Osteoblast (primary cell): Measurements from ENCODE around the gene LITAFD. TPM values are rescaled to one million over a fixed set of nuclear protein-coding genes. Genes with fewer than 3 reads are reported as not detected.

Experiments
- DNase-seq: peaks from one replicate; pipeline ENCODE4 v3.0.0; 2011; ENCODE audit warnings: low spot score, mixed read lengths; ENCODE audit not compliant: insufficient read length; ENCODE audit errors: missing footprints
- H2AFZ ChIP-seq: 2 replicates; pipeline ENCODE4 v1.6.0; 2011; ENCODE audit warnings: mild to moderate bottlenecking, low read length
- H3K27ac ChIP-seq: 2 replicates; pipeline ENCODE4 v1.5.1; 2011; ENCODE audit warnings: mild to moderate bottlenecking, low read depth, low read length, moderate library complexity
- H3K27me3 ChIP-seq: 2 replicates; pipeline ENCODE4 v1.6.0; 2012; ENCODE audit warnings: mild to moderate bottlenecking, control low read depth, inconsistent platforms, low read length, moderate library complexity; ENCODE audit not compliant: insufficient read depth
- H3K36me3 ChIP-seq: 2 replicates; pipeline ENCODE4 v1.5.1; 2011; ENCODE audit warnings: mild to moderate bottlenecking, low read length, control low read depth, moderate library complexity; ENCODE audit not compliant: insufficient read depth
- H3K4me1 ChIP-seq: 2 replicates; pipeline ENCODE4 v1.5.1; 2011; ENCODE audit warnings: mild to moderate bottlenecking, low read length, control low read depth, moderate library complexity; ENCODE audit not compliant: insufficient read depth
- H3K4me2 ChIP-seq: 2 replicates; pipeline ENCODE4 v1.6.0; 2011; ENCODE audit warnings: mild to moderate bottlenecking, low read length; ENCODE audit not compliant: insufficient read depth
- H3K4me3 ChIP-seq: fragments of 200-600 bp; sonication (generic); 3 replicates; pipeline ENCODE4 v1.5.1; 2012; ENCODE audit warnings: mild to moderate bottlenecking, low read length, inconsistent platforms; ENCODE audit not compliant: insufficient read depth
- H3K79me2 ChIP-seq: 2 replicates; pipeline ENCODE4 v1.6.0; 2012; ENCODE audit warnings: mild to moderate bottlenecking, low read length, control low read depth, inconsistent platforms; ENCODE audit not compliant: insufficient read depth
- H3K9me3 ChIP-seq: 2 replicates; pipeline ENCODE4 v1.5.1; 2011; ENCODE audit warnings: low read depth, low read length, control low read depth
- H4K20me1 ChIP-seq: 2 replicates; pipeline ENCODE4 v1.6.0; 2012; ENCODE audit warnings: mild to moderate bottlenecking, low read length, control low read depth; ENCODE audit not compliant: insufficient read depth
- total RNA-seq: library from RNA; depleted of rRNA; stranded (reverse); fragments of >200 nt; gene quantifications from 2 replicates; pipeline ENCODE4 v1.2.3, GENCODE V29; 2012
- TF ChIP-seq, protein P1 (sequence below): IDR thresholded peaks from 2 replicates; pipeline ENCODE4 v1.5.1; 2011; ENCODE audit warnings: mild to moderate bottlenecking, low read depth, low read length, moderate library complexity; ENCODE audit errors: extremely low read depth

Gene LITAFD
- total RNA-seq, 1 donor, result not detected

DNA sequence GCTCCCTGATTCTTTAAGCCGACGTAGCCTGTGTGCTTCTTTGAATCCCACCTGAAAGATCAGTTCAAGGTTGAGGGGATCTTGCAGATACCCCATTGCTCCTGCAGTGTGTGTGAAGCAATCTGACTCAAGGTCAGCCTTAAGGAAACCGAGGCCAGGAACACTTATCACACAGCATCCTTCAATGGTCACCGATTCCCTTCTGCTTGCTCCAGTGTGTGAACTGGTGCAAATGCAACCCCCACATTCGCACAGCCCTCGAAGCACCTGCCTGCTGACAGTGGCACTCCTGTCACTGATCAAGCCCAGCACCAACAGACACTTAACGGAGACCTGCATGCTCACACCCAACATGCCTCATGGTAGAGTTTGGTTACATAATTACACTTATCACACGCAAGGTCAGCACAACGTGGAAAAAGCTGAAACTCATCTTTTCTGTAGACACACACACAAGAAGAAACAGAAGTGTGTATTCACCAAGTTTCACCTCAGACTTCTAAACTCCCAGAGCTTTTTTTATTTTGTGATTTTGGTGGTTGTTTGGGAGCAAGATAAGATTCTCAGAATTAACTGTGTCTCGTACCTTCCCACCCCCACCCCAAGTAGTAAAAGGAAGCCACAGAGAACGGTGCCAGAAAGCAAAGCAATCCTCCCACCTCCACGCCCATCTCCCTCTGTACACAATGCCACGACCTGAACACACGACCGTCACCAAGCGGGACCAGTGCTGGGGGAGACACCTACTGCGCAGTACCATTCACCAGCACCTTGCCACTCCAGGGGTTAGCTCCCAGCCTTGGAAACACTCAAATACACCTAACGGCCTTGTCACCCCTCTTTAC, 37.2 kb downstream of the LITAFD start:
- Histone ChIP-seq H3K79me2 (peaks cover 54% of the 10 kb centered on the region), H3K36me3 (peaks cover 88% of the 10 kb centered on the region), H3K9me3 (no peaks in the 10 kb centered on the region), H3K27me3 (no peaks in the 10 kb centered on the region), H3K4me1 (no peaks in the 10 kb centered on the region), H4K20me1 (peaks cover 39% of the 10 kb centered on the region), H3K4me2 (no peak overlapping the region), H3K27ac (no peak overlapping the region), H3K4me3 (no peak overlapping the region), H2AFZ (no peak overlapping the region)
- TF ChIP-seq, protein P1, sequence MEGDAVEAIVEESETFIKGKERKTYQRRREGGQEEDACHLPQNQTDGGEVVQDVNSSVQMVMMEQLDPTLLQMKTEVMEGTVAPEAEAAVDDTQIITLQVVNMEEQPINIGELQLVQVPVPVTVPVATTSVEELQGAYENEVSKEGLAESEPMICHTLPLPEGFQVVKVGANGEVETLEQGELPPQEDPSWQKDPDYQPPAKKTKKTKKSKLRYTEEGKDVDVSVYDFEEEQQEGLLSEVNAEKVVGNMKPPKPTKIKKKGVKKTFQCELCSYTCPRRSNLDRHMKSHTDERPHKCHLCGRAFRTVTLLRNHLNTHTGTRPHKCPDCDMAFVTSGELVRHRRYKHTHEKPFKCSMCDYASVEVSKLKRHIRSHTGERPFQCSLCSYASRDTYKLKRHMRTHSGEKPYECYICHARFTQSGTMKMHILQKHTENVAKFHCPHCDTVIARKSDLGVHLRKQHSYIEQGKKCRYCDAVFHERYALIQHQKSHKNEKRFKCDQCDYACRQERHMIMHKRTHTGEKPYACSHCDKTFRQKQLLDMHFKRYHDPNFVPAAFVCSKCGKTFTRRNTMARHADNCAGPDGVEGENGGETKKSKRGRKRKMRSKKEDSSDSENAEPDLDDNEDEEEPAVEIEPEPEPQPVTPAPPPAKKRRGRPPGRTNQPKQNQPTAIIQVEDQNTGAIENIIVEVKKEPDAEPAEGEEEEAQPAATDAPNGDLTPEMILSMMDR, result no peak
- no peak for DNase-seq

DNA sequence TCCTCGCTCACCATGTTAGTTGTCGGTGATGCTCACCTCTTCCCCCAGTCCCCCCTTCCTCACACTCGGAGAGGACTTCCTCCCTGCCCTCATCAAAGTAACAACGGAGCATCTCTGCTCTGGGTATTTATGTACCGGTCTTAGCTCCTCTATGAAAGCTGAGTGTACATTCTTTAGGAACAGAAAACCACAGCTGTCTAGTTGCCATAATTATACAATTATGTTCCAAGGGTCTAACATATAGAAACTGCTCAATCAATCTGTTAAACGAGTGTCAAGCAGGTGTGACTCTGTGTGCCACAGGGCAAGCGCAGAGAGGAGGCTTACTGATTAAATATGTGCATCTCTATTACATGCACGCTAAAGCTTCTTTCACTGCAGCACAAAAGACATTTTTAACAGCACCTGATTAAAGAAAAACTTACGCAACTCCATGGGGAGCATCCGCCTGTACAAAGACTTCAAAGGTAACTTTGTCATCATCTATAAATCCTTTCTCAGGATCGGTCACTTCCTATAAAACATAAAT, 37.8 kb downstream of the LITAFD start:
- H3K4me1 ChIP-seq, result no peaks in the 10 kb centered on the region
- TF ChIP-seq, protein P1, result no peak
- H3K36me3 ChIP-seq, result peaks cover 82% of the 10 kb centered on the region
- H3K4me3 ChIP-seq, result no peak overlapping the region
- no peak overlapping the region for H3K27ac ChIP-seq
- peaks cover 56% of the 10 kb centered on the region for H3K79me2 ChIP-seq
- H4K20me1 ChIP-seq, result peaks cover 42% of the 10 kb centered on the region
- no peaks in the 10 kb centered on the region for H3K9me3 ChIP-seq
- no peaks in the 10 kb centered on the region for H3K27me3 ChIP-seq
- no peak for DNase-seq
- H3K4me2 ChIP-seq, result no peak overlapping the region
- no peak overlapping the region for H2AFZ ChIP-seq

DNA sequence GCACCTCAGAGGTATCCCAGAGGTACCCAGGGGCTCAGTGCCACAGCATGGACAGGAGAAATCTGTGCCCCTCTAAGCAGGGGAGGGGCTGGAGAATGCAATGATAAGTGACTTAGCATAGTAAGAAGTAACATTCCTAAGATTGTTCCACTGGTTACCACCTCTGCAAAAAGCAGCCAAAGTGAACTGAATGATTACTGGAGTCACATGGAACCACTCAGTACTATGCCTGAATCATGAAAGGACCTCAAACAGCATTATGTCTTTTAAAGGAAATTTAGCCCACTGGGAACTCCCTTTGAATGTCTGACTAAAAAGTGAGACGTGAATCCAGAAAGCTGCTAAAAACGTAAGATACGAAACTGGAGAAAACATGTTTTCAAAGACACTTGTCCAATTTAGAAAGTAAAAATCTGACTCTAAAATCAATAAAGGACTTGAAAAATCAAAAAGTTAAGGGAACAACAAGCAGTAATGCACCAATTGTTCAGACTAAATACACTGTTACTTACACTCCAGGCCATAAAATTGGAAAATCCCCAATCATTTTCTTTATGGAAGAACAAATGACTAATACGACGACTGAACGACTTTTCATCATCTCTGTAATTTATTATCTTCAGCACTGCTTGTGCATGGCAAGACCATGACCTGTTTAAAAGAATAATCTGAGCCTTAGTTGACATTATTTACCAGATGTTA, 38.6 kb downstream of the LITAFD start:
- H3K27ac ChIP-seq, result peak overlapping the region; percentile 17
- no peaks in the 10 kb centered on the region for H3K27me3 ChIP-seq
- DNase-seq, result peak; percentile 27
- H3K79me2 ChIP-seq, result peaks cover 60% of the 10 kb centered on the region
- no peaks in the 10 kb centered on the region for H3K9me3 ChIP-seq
- H3K4me1 ChIP-seq, result no peaks in the 10 kb centered on the region
- H3K36me3 ChIP-seq, result peaks cover 74% of the 10 kb centered on the region
- no peak overlapping the region for H2AFZ ChIP-seq
- no peak overlapping the region for H3K4me2 ChIP-seq
- peaks cover 49% of the 10 kb centered on the region for H4K20me1 ChIP-seq
- no peak overlapping the region for H3K4me3 ChIP-seq
- TF ChIP-seq, protein P1, result no peak

DNA sequence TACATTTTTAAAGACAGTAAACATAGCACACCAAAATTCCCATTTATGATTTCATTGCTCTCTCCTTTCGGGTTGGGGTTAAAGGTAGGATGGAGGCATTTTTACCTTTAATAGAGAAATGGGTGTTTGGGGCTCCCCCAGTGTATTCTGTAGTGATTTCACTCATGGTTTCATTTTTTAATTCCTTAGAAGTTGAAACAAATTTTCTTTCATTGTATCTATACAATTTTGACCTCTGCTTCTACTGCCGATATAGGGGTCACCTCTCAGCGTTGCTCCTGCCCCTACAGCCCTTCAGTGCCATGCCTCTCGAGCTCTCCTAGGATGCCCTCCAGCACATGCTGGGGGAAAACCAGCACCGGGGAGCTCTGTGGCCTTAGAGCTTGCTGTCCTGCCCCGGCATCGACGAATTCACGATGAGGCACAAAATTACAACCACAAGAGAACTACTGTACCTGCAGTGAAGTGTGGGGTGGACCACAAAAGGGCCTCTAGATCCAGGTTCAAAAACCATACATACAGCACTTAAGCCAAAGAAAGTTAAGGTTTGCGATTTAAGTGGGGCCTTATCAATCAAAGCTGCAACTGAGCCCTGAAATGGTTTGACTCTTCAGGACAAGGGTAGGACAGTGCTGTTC, 39.3 kb downstream of the LITAFD start:
- Histone ChIP-seq H3K36me3 (peaks cover 71% of the 10 kb centered on the region), H3K79me2 (peaks cover 61% of the 10 kb centered on the region), H3K4me2 (no peak overlapping the region), H3K27ac (no peak overlapping the region), H3K4me1 (no peaks in the 10 kb centered on the region), H3K9me3 (no peaks in the 10 kb centered on the region), H3K27me3 (no peaks in the 10 kb centered on the region), H4K20me1 (peaks cover 52% of the 10 kb centered on the region), H2AFZ (no peak overlapping the region), H3K4me3 (no peak overlapping the region)
- TF ChIP-seq, protein P1, result no peak
- DNase-seq, result no peak
